ENCODE measurements around the gene TBXAS1.

TBXAS1 gene

GRCh38 chr7:139948587-139949335 is 119.7 kb downstream of the TBXAS1 start:
- no peak for DNase-seq (ENCODE audit: low spot score)

DNA sequence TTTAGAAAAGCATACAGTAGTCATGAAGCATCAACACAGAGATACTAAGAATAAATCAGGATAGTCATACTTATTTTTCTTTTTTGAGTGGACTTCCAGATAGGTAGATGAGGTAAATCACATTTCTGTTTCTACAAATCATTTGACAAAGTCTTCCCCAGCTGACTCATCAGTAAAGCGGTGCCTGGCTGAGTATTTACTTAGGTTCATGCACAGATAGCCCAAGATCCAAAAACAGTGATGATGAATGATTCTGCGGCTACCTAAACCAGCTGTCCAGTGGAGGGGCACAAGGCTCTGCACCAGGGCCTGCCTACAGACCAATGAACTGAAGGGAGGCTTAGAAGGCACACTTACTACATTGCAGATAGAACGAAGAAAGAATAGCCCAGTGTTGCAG is 120.6 kb downstream of the TBXAS1 start:
- no peak for DNase-seq (ENCODE audit: low spot score)

- no peak for DNase-seq (ENCODE audit: low spot score)
Observed at GRCh38 chr7:139950881-139951525, 121.9 kb downstream of the TBXAS1 start.

DNA sequence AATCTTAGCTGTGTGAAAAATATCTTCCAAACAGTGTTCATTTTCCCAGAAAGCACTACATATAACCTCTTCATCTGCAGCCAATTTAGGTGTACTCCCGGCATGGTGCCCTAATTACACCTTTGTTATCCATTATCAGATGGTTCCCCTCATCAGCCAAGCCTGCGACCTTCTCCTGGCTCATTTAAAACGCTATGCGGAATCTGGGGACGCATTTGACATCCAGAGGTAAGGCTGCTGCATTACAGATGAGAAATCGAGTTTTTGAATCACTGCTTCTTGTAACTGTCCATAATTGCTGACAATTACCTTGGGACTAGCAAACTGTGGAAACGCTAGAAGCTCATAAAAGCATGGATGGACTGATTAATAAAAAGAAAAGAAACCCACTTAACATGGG is 124.2 kb downstream of the TBXAS1 start:
- no peak for DNase-seq (ENCODE audit: low spot score)

DNA sequence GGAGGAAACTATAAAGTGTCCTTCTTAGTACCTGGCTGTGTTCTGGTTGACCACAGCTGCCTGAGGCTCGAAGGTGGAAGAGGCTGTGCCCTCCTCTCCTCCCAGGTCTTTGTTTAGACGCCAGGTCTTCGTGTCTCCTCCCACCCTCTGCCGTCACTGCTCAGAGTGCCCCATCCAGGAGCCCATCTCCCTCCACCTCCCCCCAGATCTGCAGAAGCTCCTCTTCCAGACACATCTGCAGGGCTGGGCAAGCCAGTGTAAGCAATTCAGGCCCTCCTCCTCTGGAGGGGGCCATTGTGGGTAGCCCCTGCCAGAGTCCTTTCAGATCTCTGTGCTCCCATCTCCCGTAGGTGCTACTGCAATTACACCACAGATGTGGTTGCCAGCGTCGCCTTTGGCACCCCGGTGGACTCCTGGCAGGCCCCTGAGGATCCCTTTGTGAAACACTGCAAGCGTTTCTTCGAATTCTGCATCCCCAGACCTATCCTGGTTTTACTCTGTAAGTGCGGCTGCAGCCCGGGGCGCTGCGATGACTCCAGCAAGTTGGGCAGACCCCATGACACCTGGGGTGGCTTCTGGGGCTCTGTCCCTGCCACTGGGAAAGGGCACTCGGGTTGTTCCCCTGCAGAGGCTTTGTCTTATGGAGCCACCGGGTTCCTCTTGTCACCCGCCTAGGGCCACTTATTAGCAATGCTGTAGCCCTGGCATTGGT is 126.2 kb downstream of the TBXAS1 start:
- no peak for DNase-seq (ENCODE audit: low spot score)

GRCh38 chr7:139958599-139959284 is 129.7 kb downstream of the TBXAS1 start:
- no peak for DNase-seq (ENCODE audit: low spot score)

- DNase-seq (ENCODE audit: low spot score), result no peak
Observed at GRCh38 chr7:139959285-139959628, 130.2 kb downstream of the TBXAS1 start.

DNA sequence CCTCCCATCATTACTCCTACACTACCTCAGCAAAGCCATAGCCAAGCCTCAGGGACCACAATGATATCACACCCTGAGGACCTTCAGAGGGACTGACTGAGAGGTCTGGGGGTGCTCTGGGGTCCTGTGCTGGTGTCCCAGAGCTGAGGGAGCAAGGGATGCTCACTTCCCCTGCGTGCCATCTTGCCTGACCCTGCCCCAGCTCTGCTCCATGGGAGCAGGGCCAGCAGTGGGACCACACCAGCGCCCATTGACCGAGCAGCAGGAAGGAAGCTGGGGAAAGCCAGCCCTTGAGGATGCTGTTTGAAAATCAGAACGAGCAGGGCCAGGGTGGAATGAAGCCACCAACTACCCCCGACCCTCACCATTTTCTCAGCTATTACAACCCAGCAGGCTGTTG is 130.7 kb downstream of the TBXAS1 start:
- no peak for DNase-seq (ENCODE audit: low spot score)

DNA sequence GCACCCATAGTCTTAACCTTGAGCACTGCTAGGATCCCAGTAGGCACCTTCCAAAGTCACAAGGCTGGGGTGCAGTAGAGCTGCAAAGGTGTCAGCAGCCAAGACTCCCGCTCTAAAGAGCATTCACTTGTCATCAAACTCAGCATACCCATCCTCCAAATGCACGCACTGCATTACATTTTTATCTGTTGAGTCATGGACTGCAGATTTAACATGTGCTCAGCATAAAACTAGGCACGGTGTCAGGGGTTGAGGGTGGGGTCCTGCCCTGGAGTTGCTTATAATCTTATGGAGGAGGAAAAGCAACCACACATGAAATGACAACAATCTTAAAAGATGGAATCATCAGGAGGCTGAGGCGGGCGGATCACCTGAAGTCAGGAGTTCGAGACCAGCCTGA is 131.1 kb downstream of the TBXAS1 start:
- no peak for DNase-seq (ENCODE audit: low spot score)

DNA sequence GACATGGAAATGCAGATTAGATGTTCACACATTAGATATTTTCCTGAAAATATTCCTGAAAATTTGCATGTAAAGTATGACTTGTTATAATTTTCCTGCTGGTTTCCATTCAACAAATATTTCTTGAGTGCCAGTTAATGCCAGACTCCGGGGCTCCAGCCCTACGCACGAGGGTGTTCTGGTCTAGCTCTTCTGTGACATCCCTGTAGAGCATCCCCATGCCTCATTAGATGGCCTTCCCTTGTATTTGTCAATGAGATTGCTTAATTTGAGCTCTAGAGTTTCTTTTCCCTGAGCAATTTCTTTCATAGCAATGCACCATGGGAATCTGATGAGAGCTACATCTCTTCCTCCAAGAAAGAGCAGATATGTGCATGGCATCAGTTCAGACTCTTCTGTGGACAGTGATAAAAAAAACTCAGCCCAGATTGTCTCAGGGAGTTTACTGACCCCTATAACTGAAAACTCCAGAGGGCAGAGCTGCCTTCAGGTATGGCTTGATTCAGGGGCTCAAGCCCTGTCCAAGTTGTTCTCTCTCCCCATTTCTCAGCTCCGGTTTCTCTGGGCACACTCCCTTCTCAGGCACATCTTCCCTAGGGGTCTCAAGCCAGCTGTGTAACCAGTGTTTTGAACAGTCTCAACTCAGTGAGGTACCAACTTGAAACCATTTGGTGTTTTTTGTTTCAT is 137.0 kb downstream of the TBXAS1 start:
- DNase-seq (ENCODE audit: low spot score), result no peak

- no peak for DNase-seq (ENCODE audit: low spot score)
Observed at GRCh38 chr7:139966949-139967348, 137.9 kb downstream of the TBXAS1 start.

GRCh38 chr7:139968931-139969330 is 139.9 kb downstream of the TBXAS1 start:
- no peak for DNase-seq (ENCODE audit: low spot score)

DNA sequence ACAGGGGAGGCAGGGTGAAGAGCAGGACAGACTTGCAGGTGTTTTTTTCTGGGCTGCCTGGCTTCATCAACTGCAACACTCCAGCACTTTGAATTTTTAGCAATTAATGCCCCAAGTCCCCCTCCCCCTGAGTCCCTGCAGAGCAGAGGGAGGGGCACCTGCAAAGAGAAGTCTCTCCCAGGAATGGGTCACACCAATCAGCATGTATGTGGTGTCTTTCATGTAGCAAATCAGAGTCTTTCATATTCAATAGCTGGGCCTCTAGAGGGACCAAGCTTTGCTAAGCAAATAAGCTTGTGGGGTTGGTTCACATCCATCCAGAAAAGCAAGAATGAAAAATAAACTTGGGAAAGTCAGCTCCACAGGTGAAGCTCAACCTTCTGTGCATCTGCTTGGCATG is 143.0 kb downstream of the TBXAS1 start:
- peak; percentile 64 for DNase-seq (ENCODE audit: low spot score)

DNA sequence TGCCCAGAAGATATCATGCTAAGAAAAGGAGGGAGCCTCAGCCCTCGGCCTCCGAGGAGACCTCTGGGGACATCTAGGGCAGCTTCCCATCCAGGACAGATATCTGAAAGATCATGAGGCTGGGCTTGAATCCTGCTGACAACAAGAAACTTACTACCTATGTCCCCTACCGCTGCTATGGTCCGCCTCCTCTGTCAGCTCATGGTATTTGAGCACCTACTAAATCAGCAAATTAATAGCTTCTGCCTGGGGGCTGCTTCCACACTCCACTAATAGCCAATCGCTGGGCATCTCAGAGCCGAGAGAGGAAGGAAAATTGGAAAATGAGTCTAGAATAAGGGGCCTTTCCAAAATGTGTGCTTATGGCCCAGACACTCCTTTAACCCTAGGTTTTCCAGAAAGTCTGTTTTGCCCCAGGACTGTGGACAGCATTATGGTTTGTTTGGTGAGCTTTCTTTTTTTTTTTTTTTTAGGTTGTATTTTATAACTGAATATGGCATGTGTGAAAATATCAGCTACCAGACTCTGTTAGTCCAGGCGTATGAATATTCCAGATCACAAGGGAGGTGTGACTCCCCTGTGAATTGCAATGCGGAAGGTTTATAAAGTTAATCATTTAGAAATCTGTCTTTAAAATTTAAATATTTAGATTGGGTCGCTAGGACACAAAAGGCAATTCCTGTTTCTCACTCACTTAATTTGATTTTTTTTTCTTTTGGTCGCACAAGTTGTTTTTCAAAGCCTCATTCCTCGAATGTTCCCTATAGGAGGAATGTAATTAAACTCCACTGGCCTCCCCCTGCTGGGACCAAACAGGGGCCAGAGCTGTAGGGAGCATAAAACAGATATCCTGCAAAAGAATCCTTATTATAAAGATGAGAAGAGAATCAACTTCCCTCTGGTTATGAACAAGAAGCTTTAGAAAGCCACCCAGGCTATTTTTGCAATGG is 144.3 kb downstream of the TBXAS1 start:
- no peak for DNase-seq (ENCODE audit: low spot score)

GRCh38 chr7:139974179-139974811 is 145.2 kb downstream of the TBXAS1 start:
- DNase-seq (ENCODE audit: low spot score), result no peak

- no peak for DNase-seq (ENCODE audit: low spot score)
Observed at GRCh38 chr7:139976055-139976837, 147.2 kb downstream of the TBXAS1 start.

- DNase-seq (ENCODE audit: low spot score), result no peak
Observed at GRCh38 chr7:139976838-139977656, 148.0 kb downstream of the TBXAS1 start.

- no peak for DNase-seq (ENCODE audit: low spot score)
Observed at GRCh38 chr7:139981511-139981895, 152.4 kb downstream of the TBXAS1 start.

Data from iPS-NIHi11 (cell line).